Mononuclear cell (primary cell): Measurements from ENCODE around the gene ADCY3. TPM values are rescaled to one million over a fixed set of nuclear protein-coding genes. Genes with fewer than 3 reads are reported as not detected.

ENCODE experiments used
- H3K27me3 ChIP-seq: 2 replicates; pipeline ENCODE4 v1.6.0; 2011; ENCODE audit warnings: low read length, control low read depth; ENCODE audit not compliant: insufficient read depth
- H3K4me1 ChIP-seq: 2 replicates; pipeline ENCODE4 v1.5.1; 2011; ENCODE audit warnings: mild to moderate bottlenecking, low read length, control low read depth; ENCODE audit not compliant: insufficient read depth
- H3K4me3 ChIP-seq: 2 replicates; pipeline ENCODE4 v1.5.1; 2011; ENCODE audit warnings: mild to moderate bottlenecking, low read length, moderate library complexity
- H3K9me3 ChIP-seq: 2 replicates; pipeline ENCODE4 v1.5.1; 2011; ENCODE audit warnings: low read depth, mild to moderate bottlenecking, control low read depth, low read length
- total RNA-seq: library from RNA; depleted of rRNA; stranded (reverse); fragments of >200 nt; gene quantifications from one replicate; pipeline ENCODE4 v1.2.3, GENCODE V29; 2012

Gene ADCY3
- total RNA-seq, 1 donor, result 10.7 TPM

GRCh38 chr2:24793761-24794435 is 126.1 kb downstream of the ADCY3 start:
- H3K4me3 ChIP-seq, result peak overlapping the region; percentile 94
- H3K4me1 ChIP-seq, result peaks cover 17% of the 10 kb centered on the region
- H3K27me3 ChIP-seq, result no peaks in the 10 kb centered on the region
- H3K9me3 ChIP-seq, result no peaks in the 10 kb centered on the region

- Histone ChIP-seq H3K4me3 (peak within 1 kb of the TSS; percentile 94), H3K9me3 (no peaks in the 10 kb centered on the region)
Measured at GRCh38 chr2:24792874-24793760, 126.9 kb downstream of the ADCY3 start, which contains the start of the genes CENPO and PTRHD1. Gene CENPO, plus strand, starts transcription at chr2:24793425. Its CDS starts 495 bp downstream, at chr2:24793920. Gene PTRHD1, minus strand, starts transcription at chr2:24793391. Its CDS starts 14 bp downstream, at chr2:24793377.

GRCh38 chr2:24792542-24792873 is 127.5 kb downstream of the ADCY3 start:
- Histone ChIP-seq H3K9me3 (no peaks in the 10 kb centered on the region), H3K4me3 (peak overlapping the region; percentile 94), H3K4me1 (peaks cover 17% of the 10 kb centered on the region), H3K27me3 (no peaks in the 10 kb centered on the region)

More at GRCh38 chr2:24792874-24793760, 126.9 kb downstream of the ADCY3 start, which contains the start of the genes CENPO and PTRHD1:
- Histone ChIP-seq H3K27me3 (no peaks in the 10 kb centered on the region), H3K4me1 (peaks cover 17% of the 10 kb centered on the region)

- H3K4me1 ChIP-seq, result peaks cover 17% of the 10 kb centered on the region
- no peaks in the 10 kb centered on the region for H3K9me3 ChIP-seq
- no peaks in the 10 kb centered on the region for H3K27me3 ChIP-seq
- H3K4me3 ChIP-seq, result no peak overlapping the region
Measured at GRCh38 chr2:24791452-24791851, 128.6 kb downstream of the ADCY3 start.

- Histone ChIP-seq H3K27me3 (peaks cover 2% of the 10 kb centered on the region), H3K4me1 (peaks cover 28% of the 10 kb centered on the region), H3K9me3 (no peaks in the 10 kb centered on the region), H3K4me3 (no peak overlapping the region)
Measured at GRCh38 chr2:24788816-24789215, 131.2 kb downstream of the ADCY3 start.

- H3K27me3 ChIP-seq, result peaks cover 4% of the 10 kb centered on the region
- no peak overlapping the region for H3K4me3 ChIP-seq
- no peaks in the 10 kb centered on the region for H3K9me3 ChIP-seq
- H3K4me1 ChIP-seq, result peaks cover 23% of the 10 kb centered on the region
Measured at GRCh38 chr2:24787532-24787931, 132.5 kb downstream of the ADCY3 start.

- Histone ChIP-seq H3K4me1 (peaks cover 15% of the 10 kb centered on the region), H3K9me3 (no peaks in the 10 kb centered on the region), H3K27me3 (peaks cover 6% of the 10 kb centered on the region), H3K4me3 (no peak overlapping the region)
Measured at GRCh38 chr2:24785671-24786321, 134.2 kb downstream of the ADCY3 start.

- Histone ChIP-seq H3K27me3 (peaks cover 10% of the 10 kb centered on the region), H3K9me3 (no peaks in the 10 kb centered on the region), H3K4me1 (peaks cover 22% of the 10 kb centered on the region), H3K4me3 (no peak overlapping the region)
Measured at GRCh38 chr2:24783641-24784040, 136.4 kb downstream of the ADCY3 start.

GRCh38 chr2:24779116-24779515 is 140.9 kb downstream of the ADCY3 start:
- Histone ChIP-seq H3K4me1 (peaks cover 8% of the 10 kb centered on the region), H3K27me3 (peaks cover 10% of the 10 kb centered on the region), H3K9me3 (no peaks in the 10 kb centered on the region), H3K4me3 (no peak overlapping the region)

GRCh38 chr2:24774373-24774772 is 145.7 kb downstream of the ADCY3 start:
- Histone ChIP-seq H3K27me3 (no peaks in the 10 kb centered on the region), H3K9me3 (no peaks in the 10 kb centered on the region), H3K4me3 (no peak overlapping the region), H3K4me1 (peaks cover 8% of the 10 kb centered on the region)

GRCh38 chr2:24771764-24772586 is 148.1 kb downstream of the ADCY3 start:
- Histone ChIP-seq H3K4me3 (no peak overlapping the region), H3K9me3 (no peaks in the 10 kb centered on the region), H3K27me3 (no peaks in the 10 kb centered on the region), H3K4me1 (no peaks in the 10 kb centered on the region)

- H3K4me3 ChIP-seq, result no peak overlapping the region
- no peaks in the 10 kb centered on the region for H3K4me1 ChIP-seq
- H3K27me3 ChIP-seq, result no peaks in the 10 kb centered on the region
- no peaks in the 10 kb centered on the region for H3K9me3 ChIP-seq
Measured at GRCh38 chr2:24771061-24771460, 149.0 kb downstream of the ADCY3 start.
